Myocyte (in vitro differentiated cells): ENCODE measurements around the gene UPK2. TPM values are rescaled to one million over a fixed set of nuclear protein-coding genes. Genes with fewer than 3 reads are reported as not detected.
"Not testable (repeated sequence)": the region's sequence is repeated elsewhere in the genome, so short reads cannot be mapped to it uniquely, and the experiment has no call there.

Source experiments
- DNase-seq: peaks from one replicate; pipeline ENCODE4 v3.0.0-alpha.2; 2012; ENCODE audit warnings: low read depth
- microRNA-seq: library from miRNA; unstranded; fragments of <30 nt; microRNA quantifications from one replicate; pipeline ENCODE4, GENCODE V29; 2016
- total RNA-seq: library from RNA; depleted of rRNA; stranded (reverse); fragments of >200 nt; gene quantifications from 2 replicates; pipeline ENCODE4 v1.2.3, GENCODE V29; 2014

UPK2 gene
- total RNA-seq, 1 donor from 2014 or later = not detected

DNA sequence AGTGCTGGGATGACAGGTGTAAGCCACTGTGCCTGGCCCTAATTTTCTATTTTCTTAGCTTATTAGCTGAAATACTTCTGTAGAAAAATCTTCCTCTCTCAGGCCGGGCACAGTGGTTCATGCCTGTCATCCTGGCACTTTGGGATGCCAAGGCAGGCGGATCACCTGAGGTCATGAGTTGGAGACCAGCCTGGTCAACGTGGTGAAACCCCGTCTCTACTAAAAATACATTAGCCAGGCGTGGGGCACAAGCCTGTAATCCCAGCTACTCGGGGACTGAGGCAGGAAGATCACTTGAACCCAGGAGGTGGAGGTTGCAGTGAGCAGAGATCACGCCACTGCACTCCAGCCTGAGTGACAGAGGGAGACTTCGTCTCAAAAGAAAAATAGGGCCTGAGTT, 28.2 kb downstream of the UPK2 start:
- not testable (repeated sequence) for DNase-seq

DNA sequence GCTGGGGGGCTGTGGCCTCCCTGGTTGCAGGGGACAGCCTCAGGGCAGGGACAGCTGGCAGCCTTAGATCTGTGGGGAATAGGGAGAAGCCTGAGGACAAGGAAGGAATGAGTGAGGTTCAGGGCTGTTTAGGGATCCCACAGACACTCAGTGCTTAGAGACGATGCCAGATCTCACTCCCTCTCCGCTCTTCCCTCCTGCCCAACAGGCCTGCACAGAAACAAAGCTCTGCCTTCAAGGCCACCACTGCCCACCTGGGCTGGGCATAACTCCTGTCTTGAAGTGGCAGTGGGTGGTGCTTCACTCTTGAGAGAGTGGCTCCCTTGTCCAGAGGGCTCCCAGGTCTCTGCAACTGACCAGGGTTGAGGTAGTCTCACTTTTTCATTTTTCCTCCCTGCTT, 28.7 kb downstream of the UPK2 start:
- no peak for DNase-seq

DNA sequence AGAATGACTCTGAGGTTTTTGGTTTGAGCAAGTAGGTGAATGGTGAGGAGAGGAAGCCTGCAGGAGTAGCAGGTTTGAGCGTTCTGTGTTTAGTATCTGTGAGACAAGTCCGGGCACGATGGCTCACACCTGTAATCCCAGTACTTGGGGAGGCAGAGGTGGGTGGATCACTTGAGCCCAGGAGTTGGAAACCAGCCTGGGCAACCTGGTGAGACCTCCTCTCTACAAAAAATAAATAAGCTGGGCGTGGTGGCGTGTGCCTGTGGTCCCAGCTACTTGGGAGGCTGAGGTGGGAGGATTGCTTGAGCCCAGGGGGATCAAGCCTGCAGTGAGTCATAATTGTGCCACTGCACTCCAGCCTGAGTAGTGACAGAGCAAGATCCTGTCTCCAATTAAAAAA, 32.2 kb downstream of the UPK2 start:
- no peak for DNase-seq

DNA sequence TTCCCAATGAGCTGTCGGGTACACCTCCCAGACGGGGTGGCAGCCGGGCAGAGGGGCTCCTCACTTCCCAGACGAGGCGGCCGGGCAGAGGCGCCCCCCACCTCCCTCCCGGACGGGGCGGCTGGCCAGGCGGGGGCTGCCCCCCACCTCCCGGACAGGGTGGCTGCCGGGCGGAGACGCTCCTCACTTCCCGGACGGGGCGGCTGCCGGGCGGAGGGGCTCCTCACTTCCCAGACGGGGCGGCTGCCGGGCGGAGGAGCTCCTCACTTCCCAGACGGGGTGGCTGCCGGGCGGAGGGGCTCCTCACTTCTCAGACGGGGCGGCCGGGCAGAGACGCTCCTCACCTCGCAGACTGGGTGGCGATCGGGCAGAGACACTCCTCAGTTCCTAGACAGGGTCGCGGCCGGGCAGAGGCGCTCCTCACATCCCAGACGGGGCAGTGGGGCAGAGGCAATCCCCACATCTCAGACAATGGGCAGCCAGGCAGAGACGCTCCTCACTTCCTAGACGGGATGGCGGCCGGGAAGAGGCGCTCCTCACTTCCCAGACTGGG, 35.5 kb downstream of the UPK2 start:
- DNase-seq = not testable (repeated sequence)

DNA sequence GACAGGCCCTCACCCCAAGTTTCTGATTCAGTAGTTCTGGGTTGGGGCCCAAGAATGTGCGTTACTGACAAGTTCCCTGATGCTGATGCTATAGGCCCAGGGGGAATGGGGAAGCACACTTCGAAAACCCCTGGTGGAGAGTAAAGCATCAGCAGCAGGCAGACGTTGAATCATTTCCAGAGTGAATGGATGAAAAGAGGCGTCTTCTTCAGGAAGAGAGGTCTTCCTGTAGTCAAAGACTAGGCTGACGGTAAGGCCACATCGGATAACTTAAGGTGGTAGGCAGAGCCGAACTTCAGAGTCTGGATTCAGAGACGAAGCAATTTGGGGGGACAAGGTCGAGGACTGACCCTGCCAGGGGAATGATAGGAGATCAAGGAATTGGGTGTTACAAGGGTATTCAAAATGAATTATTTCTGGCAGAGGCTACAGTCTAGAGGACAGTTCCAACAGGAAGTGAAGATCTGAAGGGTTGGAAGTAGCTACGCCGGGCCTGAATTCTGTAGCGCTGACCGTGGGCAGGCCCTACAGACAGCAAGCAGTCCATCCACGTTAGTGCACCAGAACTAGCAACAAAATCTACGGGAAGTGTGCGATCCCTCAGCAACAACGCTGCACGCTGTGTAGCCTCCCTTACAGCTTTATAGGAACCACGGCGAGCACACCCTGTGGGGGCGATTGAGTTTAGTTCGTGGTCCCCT, 41.0 kb downstream of the UPK2 start:
- no peak for DNase-seq

DNA sequence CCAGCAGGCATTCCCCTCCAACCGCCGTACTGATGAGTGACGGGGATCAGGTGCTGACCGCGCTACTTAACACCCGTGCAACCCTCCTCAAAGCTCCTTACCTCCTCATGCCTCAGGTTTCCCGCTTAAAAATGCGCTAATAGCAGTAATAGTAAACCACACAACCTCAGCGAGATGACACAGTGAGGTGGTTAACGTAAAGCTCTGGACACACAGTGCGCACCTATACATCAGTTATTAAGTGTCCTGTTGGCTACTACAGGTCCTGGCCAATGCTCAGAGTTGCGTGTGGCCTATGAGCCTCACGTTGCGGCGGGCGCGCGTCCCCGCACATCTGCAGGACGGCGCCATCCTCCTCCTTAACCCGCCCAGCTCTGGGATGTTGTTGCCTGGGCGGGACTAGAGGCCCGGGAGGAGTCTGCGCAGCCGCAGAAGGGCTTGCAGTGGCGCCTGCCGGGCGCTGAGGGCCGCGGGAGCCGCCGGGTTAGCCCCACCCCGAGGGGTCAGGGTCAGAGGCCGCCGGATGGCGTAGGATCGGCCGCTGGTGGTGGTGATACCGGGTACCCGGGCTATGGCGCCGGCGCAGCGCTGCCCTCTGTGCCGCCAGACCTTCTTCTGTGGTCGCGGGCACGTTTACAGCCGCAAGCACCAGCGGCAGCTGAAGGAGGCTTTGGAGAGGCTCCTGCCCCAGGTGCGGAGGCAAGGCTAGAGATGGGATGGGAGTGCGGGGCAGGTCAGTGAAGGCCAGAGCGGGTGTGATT, 41.7 kb downstream of the UPK2 start, which contains the start of gene CENATAC:
TSS of gene CENATAC (plus strand) at position 512 of the 761 bp plus-strand sequence. CDS start at position 572, 60 bp downstream.
- DNase-seq = peak; percentile 93

DNA sequence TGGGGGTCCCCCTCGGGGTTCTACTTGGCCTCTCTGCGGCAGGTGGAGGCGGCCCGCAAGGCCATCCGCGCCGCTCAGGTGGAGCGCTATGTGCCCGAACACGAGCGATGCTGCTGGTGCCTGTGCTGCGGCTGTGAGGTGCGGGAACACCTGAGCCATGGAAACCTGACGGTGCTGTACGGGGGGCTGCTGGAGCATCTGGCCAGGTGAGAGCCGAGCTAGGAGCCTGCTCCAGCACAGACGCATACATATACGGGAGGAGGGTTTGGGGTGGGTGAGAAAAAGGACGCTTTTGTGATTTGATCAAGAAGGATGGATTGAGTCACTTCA, 42.3 kb downstream of the UPK2 start:
- DNase-seq = no peak

DNA sequence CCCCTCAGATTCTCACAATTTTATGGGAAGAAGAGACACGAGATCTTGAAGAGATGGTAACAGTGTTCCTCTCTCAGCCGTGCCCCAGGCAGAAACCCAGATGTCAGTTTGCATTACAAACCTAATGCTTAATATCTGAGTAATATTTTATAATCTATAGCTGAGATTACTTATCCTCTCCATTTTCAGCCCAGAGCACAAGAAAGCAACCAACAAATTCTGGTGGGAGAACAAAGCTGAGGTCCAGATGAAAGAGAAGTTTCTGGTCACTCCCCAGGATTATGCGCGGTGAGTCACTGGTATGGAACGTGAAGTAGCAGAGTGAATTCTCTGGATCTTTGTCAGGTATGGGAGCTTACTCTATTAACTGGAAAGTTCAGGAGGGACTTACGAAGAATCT, 42.7 kb downstream of the UPK2 start:
- DNase-seq = no peak

DNA sequence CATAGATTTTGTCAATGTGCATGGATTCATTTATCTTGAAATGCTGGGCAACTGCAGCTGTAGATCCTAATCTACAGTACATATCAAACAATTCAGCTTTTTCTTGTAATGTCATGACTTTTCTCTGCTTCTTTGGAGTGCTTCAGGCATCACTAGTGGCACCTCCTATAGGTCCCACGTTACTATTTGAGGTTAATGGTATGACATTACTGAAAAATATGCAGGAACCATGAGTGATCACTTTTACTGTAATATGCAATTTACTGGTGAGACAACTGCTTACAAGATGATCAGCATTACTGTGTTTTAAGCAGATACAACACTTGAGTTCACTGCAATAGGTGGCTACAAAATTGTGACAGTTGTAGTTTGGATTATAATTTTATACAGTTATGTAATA, 44.8 kb downstream of the UPK2 start:
- no peak for DNase-seq

DNA sequence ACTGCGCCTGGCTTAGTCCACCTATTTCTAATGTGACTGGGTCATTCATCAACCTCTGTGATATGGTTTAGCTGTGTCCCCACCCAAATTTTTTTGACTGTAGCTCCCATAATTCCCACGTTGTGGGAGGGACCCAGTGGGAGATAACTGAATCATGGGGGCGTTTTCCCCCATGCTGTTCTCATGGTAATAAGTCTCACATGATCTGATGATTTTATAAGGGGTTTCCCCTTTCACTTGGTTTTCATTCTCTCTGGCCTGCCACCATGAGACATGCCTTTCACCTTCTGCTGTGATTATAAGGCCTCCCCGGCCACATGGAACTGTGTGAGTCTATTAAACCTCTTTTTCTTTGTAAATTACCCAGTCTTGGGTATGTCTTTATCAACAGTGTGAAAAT, 50.6 kb downstream of the UPK2 start:
- DNase-seq = no peak

Small RNAs within 50 kb of the gene (microRNA-seq; reads per million reads assigned to microRNA genes)
- not detected for gene MIR4492

Other genes starting within 250 kb of the UPK2 start
- 99.1 and 119 TPM in 2 replicates for gene DDX6, start 165.1 kb upstream of the UPK2 start, total RNA-seq
- gene CXCR5, start 72.4 kb upstream of the UPK2 start, total RNA-seq = not detected in 2 replicates
- 15.2 and 22.1 TPM in 2 replicates for gene BCL9L, start 30.4 kb upstream of the UPK2 start, total RNA-seq
- gene FOXR1, start 15.5 kb downstream of the UPK2 start, total RNA-seq = not detected in 2 replicates
- 14.6 and 15.7 TPM in 2 replicates for gene CENATAC, start 41.8 kb downstream of the UPK2 start, total RNA-seq
- 960 and 1,378 TPM in 2 replicates for gene RPS25, start 62.0 kb downstream of the UPK2 start, total RNA-seq
- 42.4 and 53.9 TPM in 2 replicates for gene TRAPPC4, start 62.5 kb downstream of the UPK2 start, total RNA-seq
- gene SLC37A4, start 74.6 kb downstream of the UPK2 start, total RNA-seq = 19.0 and 19.3 TPM in 2 replicates
- gene HYOU1, start 100.9 kb downstream of the UPK2 start, total RNA-seq = 104 and 157 TPM in 2 replicates
- 21.2 and 22.0 TPM in 2 replicates for gene VPS11, start 111.5 kb downstream of the UPK2 start, total RNA-seq
- gene HMBS, start 128.6 kb downstream of the UPK2 start, total RNA-seq = 4.1 and 10.3 TPM in 2 replicates
- 24.5 and 25.5 TPM in 2 replicates for gene DPAGT1, start 145.6 kb downstream of the UPK2 start, total RNA-seq
- 19.3 and 19.7 TPM in 2 replicates for gene C2CD2L, start 151.0 kb downstream of the UPK2 start, total RNA-seq
- gene HINFP, start 165.3 kb downstream of the UPK2 start, total RNA-seq = 12.9 and 16.7 TPM in 2 replicates
- 0.08 and 0.16 TPM in 2 replicates for gene ABCG4, start 192.8 kb downstream of the UPK2 start, total RNA-seq
- gene NLRX1, start 212.4 kb downstream of the UPK2 start, total RNA-seq = 22.8 and 24.1 TPM in 2 replicates
- not detected in 2 replicates for gene NHERF4, start 229.2 kb downstream of the UPK2 start, total RNA-seq